HEK293 (cell line): ENCODE results near the gene GOLGA8B.

Experiments
- BCL11A ChIP-seq: fragments of 450-650 bp; formaldehyde crosslinking; IDR thresholded peaks from 2 replicates; pipeline ENCODE4 v1.5.1; 2016; ENCODE audit warnings: low read depth, missing biosample characterization, missing genetic modification characterization
- GLI4 ChIP-seq: fragments of 450-650 bp; formaldehyde crosslinking; IDR thresholded peaks from 2 replicates; pipeline ENCODE4 v1.5.1; 2016; ENCODE audit warnings: missing biosample characterization, missing genetic modification characterization
- KLF16 ChIP-seq: fragments of 450-650 bp; formaldehyde crosslinking; IDR thresholded peaks from 2 replicates; pipeline ENCODE4 v1.5.1; 2017; ENCODE audit warnings: missing biosample characterization, missing genetic modification characterization
- KLF8 ChIP-seq: fragments of 450-650 bp; formaldehyde crosslinking; IDR thresholded peaks from 2 replicates; pipeline ENCODE4 v1.5.1; 2016; ENCODE audit warnings: missing biosample characterization, missing genetic modification characterization
- REPIN1 ChIP-seq: fragments of 450-650 bp; formaldehyde crosslinking; IDR thresholded peaks from 2 replicates; pipeline ENCODE4 v1.5.1; 2017; ENCODE audit warnings: missing biosample characterization, missing genetic modification characterization, low read depth
- SALL2 ChIP-seq: fragments of 450-650 bp; formaldehyde crosslinking; IDR thresholded peaks from 2 replicates; pipeline ENCODE4 v1.5.0; 2017; ENCODE audit warnings: missing biosample characterization, mild to moderate bottlenecking, missing genetic modification characterization, borderline replicate concordance
- SP3 ChIP-seq: fragments of 450-650 bp; formaldehyde crosslinking; IDR thresholded peaks from 2 replicates; pipeline ENCODE4 v1.5.1; 2016; ENCODE audit warnings: missing biosample characterization, missing genetic modification characterization
- TCF7L2 ChIP-seq: IDR thresholded peaks from 2 replicates; pipeline ENCODE4 v1.6.1; 2011; ENCODE audit warnings: low read depth, mild to moderate bottlenecking, inconsistent platforms, low read length, moderate library complexity, borderline replicate concordance
- WT1 ChIP-seq: fragments of 450-650 bp; formaldehyde crosslinking; IDR thresholded peaks from 2 replicates; pipeline ENCODE4 v1.5.1; 2016; ENCODE audit warnings: missing biosample characterization, missing genetic modification characterization
- YY2 ChIP-seq: fragments of 450-650 bp; formaldehyde crosslinking; IDR thresholded peaks from 2 replicates; pipeline ENCODE4 v1.5.1; 2016; ENCODE audit warnings: missing biosample characterization, missing genetic modification characterization
- ZBTB1 ChIP-seq: fragments of 450-650 bp; formaldehyde crosslinking; IDR thresholded peaks from 2 replicates; pipeline ENCODE4 v1.5.1; 2016; ENCODE audit warnings: missing biosample characterization, missing genetic modification characterization
- ZBTB20 ChIP-seq: fragments of 450-650 bp; formaldehyde crosslinking; IDR thresholded peaks from 2 replicates; pipeline ENCODE4 v1.5.1; 2016; ENCODE audit warnings: missing biosample characterization, missing genetic modification characterization
- ZNF155 ChIP-seq: fragments of 450-650 bp; formaldehyde crosslinking; IDR thresholded peaks from 2 replicates; pipeline ENCODE4 v1.5.1; 2016; ENCODE audit warnings: missing biosample characterization, missing genetic modification characterization
- ZNF16 ChIP-seq: fragments of 450-650 bp; formaldehyde crosslinking; IDR thresholded peaks from 2 replicates; pipeline ENCODE4 v1.5.1; 2016; ENCODE audit warnings: low read depth, missing biosample characterization, missing genetic modification characterization
- ZNF202 ChIP-seq: fragments of 450-650 bp; formaldehyde crosslinking; IDR thresholded peaks from 2 replicates; pipeline ENCODE4 v1.5.1; 2016; ENCODE audit warnings: missing biosample characterization, missing genetic modification characterization, borderline replicate concordance
- ZNF335 ChIP-seq: fragments of 450-650 bp; formaldehyde crosslinking; conservative IDR thresholded peaks from 2 replicates; pipeline ENCODE4 v1.5.1; 2016; ENCODE audit warnings: missing biosample characterization, missing genetic modification characterization
- ZNF341 ChIP-seq: fragments of 450-650 bp; formaldehyde crosslinking; IDR thresholded peaks from 2 replicates; pipeline ENCODE4; 2016; ENCODE audit warnings: low read depth, missing biosample characterization, missing genetic modification characterization
- ZNF366 ChIP-seq: fragments of 450-650 bp; formaldehyde crosslinking; conservative IDR thresholded peaks from 2 replicates; pipeline ENCODE4 v1.5.1; 2016; ENCODE audit warnings: missing biosample characterization, missing genetic modification characterization
- ZNF37A ChIP-seq: fragments of 450-650 bp; IDR thresholded peaks from 2 replicates; pipeline ENCODE4 v1.5.1; 2018; ENCODE audit warnings: missing biosample characterization, missing genetic modification characterization
- ZNF48 ChIP-seq: fragments of 450-650 bp; formaldehyde crosslinking; IDR thresholded peaks from 2 replicates; pipeline ENCODE4 v1.5.1; 2016; ENCODE audit warnings: missing biosample characterization, missing genetic modification characterization
- ZNF514 ChIP-seq: fragments of 450-650 bp; formaldehyde crosslinking; IDR thresholded peaks from 2 replicates; pipeline ENCODE4 v1.5.1; 2016; ENCODE audit warnings: missing biosample characterization, missing genetic modification characterization
- ZNF548 ChIP-seq: fragments of 450-650 bp; formaldehyde crosslinking; IDR thresholded peaks from 2 replicates; pipeline ENCODE4 v1.5.1; 2016; ENCODE audit warnings: missing biosample characterization, missing genetic modification characterization
- ZNF555 ChIP-seq: fragments of 450-650 bp; formaldehyde crosslinking; conservative IDR thresholded peaks from 2 replicates; pipeline ENCODE4 v1.5.1; 2017; ENCODE audit warnings: missing biosample characterization, mild to moderate bottlenecking, missing genetic modification characterization, inconsistent platforms
- ZNF621 ChIP-seq: fragments of 450-650 bp; formaldehyde crosslinking; IDR thresholded peaks from 2 replicates; pipeline ENCODE4 v1.5.1; 2017; ENCODE audit warnings: missing biosample characterization, missing genetic modification characterization
- ZNF660 ChIP-seq: fragments of 450-650 bp; IDR thresholded peaks from 2 replicates; pipeline ENCODE4 v1.5.1; 2018; ENCODE audit warnings: missing biosample characterization, mild to moderate bottlenecking, missing genetic modification characterization
- ZNF792 ChIP-seq: fragments of 450-650 bp; formaldehyde crosslinking; IDR thresholded peaks from 2 replicates; pipeline ENCODE4 v1.5.1; 2016; ENCODE audit warnings: missing biosample characterization, missing genetic modification characterization
- ZXDB ChIP-seq: fragments of 450-650 bp; formaldehyde crosslinking; IDR thresholded peaks from 2 replicates; pipeline ENCODE4 v1.5.1; 2016; ENCODE audit warnings: missing biosample characterization, missing genetic modification characterization
- TF ChIP-seq, protein P1 (sequence below): fragments of 450-650 bp; formaldehyde crosslinking; IDR thresholded peaks from 2 replicates; pipeline ENCODE4 v1.5.1; 2017; ENCODE audit warnings: missing biosample characterization, missing genetic modification characterization
- TF ChIP-seq, protein P2 (sequence below): fragments of 450-650 bp; formaldehyde crosslinking; conservative IDR thresholded peaks from 2 replicates; pipeline ENCODE4 v1.5.1; 2016; ENCODE audit warnings: low read depth, missing biosample characterization, missing genetic modification characterization
- TF ChIP-seq, protein P3 (sequence below): fragments of 450-650 bp; formaldehyde crosslinking; IDR thresholded peaks from 2 replicates; pipeline ENCODE4 v1.5.1; 2016; ENCODE audit warnings: missing biosample characterization, missing genetic modification characterization
- TF ChIP-seq, protein P4 (sequence below): fragments of 450-650 bp; formaldehyde crosslinking; IDR thresholded peaks from 2 replicates; pipeline ENCODE4 v1.5.1; 2016; ENCODE audit warnings: missing biosample characterization, missing genetic modification characterization, low read depth

Gene GOLGA8B

DNA sequence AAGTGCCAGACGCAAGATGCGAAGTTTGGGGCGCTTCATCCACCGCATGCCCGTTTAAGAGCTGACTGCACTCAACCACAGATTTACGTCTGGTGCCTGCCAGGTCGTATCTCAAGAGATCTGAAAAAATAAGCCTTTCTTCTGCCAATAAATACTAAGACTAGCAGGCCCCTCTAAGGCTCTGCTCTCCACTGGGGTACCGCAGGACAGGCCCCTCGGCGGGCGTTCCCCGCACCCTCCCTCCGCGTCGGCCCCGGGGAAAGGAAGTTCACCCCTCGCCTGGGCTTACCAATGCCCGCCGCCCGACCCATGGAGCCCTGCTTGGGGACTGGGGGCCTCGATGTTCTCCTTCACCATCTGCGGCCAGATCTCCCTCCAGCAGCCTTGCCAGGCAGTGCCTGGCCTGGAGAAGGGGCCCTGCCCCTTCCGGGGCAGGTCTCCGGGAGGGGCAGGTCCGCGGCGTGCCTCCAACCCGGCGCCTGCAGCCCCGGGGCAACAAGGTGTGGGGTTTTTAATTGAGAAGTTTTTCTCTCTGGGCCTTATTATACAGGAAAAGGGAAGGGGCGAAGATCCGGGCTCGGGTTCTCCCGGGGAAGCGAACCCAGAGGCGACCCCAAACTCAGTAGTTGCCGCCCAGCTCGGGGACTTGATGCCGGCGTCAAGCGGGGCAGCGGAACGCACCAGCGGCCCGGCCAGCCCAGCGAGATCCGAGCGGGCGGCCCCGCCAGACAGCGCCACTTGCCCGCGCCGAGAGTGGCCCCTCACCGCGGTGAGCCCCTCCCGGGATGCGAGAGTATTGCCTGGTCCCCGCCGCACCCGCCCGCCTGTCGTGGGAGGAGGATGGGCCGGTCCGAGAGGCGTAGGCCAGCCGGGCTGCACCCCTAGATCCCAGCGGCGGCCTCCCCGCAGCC, 735 bp downstream of the GOLGA8B start (continued):
- TF ChIP-seq, protein P1, sequence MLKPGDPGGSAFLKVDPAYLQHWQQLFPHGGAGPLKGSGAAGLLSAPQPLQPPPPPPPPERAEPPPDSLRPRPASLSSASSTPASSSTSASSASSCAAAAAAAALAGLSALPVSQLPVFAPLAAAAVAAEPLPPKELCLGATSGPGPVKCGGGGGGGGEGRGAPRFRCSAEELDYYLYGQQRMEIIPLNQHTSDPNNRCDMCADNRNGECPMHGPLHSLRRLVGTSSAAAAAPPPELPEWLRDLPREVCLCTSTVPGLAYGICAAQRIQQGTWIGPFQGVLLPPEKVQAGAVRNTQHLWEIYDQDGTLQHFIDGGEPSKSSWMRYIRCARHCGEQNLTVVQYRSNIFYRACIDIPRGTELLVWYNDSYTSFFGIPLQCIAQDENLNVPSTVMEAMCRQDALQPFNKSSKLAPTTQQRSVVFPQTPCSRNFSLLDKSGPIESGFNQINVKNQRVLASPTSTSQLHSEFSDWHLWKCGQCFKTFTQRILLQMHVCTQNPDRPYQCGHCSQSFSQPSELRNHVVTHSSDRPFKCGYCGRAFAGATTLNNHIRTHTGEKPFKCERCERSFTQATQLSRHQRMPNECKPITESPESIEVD (tag by site-specific recombination): no peak
- TF ChIP-seq ZNF621 (tag by site-specific recombination) (no peak), ZNF16 (tag by site-specific recombination) (no peak), SP3 (tag by site-specific recombination) (peak; percentile 53), SALL2 (tag by site-specific recombination) (no peak), GLI4 (tag by site-specific recombination) (no peak), ZBTB1 (no peak), ZXDB (tag by site-specific recombination) (0 out of 2 replicates have a peak, but pooled peaks have one; percentile 15), ZNF335 (peak; percentile 43), TCF7L2 (no peak), ZNF555 (tag by site-specific recombination) (no peak), ZNF660 (tag by site-specific recombination) (no peak), ZNF48 (no peak), KLF16 (tag by site-specific recombination) (no peak), ZNF548 (tag by site-specific recombination) (no peak), ZNF514 (tag by site-specific recombination) (no peak), ZNF37A (no peak), ZNF366 (no peak), ZNF155 (tag by site-specific recombination) (no peak), REPIN1 (no peak), WT1 (tag by site-specific recombination) (no peak), ZNF341 (peak; percentile 61), ZBTB20 (tag by site-specific recombination) (peak; percentile 36), KLF8 (peak; percentile 46; the same call in 1 of the 2 replicates), ZNF792 (tag by site-specific recombination) (no peak), YY2 (tag by site-specific recombination) (no peak), ZNF202 (tag by site-specific recombination) (no peak), BCL11A (no peak)
- TF ChIP-seq, protein P2, sequence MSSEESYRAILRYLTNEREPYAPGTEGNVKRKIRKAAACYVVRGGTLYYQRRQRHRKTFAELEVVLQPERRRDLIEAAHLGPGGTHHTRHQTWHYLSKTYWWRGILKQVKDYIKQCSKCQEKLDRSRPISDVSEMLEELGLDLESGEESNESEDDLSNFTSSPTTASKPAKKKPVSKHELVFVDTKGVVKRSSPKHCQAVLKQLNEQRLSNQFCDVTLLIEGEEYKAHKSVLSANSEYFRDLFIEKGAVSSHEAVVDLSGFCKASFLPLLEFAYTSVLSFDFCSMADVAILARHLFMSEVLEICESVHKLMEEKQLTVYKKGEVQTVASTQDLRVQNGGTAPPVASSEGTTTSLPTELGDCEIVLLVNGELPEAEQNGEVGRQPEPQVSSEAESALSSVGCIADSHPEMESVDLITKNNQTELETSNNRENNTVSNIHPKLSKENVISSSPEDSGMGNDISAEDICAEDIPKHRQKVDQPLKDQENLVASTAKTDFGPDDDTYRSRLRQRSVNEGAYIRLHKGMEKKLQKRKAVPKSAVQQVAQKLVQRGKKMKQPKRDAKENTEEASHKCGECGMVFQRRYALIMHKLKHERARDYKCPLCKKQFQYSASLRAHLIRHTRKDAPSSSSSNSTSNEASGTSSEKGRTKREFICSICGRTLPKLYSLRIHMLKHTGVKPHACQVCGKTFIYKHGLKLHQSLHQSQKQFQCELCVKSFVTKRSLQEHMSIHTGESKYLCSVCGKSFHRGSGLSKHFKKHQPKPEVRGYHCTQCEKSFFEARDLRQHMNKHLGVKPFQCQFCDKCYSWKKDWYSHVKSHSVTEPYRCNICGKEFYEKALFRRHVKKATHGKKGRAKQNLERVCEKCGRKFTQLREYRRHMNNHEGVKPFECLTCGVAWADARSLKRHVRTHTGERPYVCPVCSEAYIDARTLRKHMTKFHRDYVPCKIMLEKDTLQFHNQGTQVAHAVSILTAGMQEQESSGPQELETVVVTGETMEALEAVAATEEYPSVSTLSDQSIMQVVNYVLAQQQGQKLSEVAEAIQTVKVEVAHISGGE (tag by site-specific recombination): 0 out of 2 replicates have a peak, but pooled peaks have one; percentile 19
- TF ChIP-seq, protein P3, sequence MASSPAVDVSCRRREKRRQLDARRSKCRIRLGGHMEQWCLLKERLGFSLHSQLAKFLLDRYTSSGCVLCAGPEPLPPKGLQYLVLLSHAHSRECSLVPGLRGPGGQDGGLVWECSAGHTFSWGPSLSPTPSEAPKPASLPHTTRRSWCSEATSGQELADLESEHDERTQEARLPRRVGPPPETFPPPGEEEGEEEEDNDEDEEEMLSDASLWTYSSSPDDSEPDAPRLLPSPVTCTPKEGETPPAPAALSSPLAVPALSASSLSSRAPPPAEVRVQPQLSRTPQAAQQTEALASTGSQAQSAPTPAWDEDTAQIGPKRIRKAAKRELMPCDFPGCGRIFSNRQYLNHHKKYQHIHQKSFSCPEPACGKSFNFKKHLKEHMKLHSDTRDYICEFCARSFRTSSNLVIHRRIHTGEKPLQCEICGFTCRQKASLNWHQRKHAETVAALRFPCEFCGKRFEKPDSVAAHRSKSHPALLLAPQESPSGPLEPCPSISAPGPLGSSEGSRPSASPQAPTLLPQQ: no peak
- TF ChIP-seq, protein P4, sequence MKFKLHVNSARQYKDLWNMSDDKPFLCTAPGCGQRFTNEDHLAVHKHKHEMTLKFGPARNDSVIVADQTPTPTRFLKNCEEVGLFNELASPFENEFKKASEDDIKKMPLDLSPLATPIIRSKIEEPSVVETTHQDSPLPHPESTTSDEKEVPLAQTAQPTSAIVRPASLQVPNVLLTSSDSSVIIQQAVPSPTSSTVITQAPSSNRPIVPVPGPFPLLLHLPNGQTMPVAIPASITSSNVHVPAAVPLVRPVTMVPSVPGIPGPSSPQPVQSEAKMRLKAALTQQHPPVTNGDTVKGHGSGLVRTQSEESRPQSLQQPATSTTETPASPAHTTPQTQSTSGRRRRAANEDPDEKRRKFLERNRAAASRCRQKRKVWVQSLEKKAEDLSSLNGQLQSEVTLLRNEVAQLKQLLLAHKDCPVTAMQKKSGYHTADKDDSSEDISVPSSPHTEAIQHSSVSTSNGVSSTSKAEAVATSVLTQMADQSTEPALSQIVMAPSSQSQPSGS (tag by site-specific recombination): no peak
